ENCODE measurements around the gene TLR2.

Gene TLR2

DNA sequence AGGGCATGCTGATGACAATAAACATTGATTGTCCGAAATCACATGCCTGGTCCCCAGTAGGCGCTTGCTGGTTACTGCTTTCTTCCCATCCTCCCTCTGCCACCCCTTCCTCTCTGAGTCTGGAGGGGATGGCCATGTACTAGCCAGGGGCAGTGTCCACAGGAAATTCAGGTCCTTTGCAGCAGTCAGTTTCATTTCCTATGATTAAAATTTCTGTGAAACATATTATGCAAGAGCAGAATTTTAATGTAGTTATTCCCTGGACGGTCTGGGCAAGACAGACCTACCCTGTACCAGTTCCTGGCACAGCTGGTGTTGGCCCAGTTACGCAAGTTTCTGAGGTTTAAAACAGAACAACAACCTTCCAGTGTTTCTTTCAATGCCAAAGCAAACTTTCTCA is 28.2 kb upstream of the TLR2 start:
- no peaks in the 10 kb centered on the region for H3K27me3 ChIP-seq (ENCODE audit: insufficient read depth, low read length)
- no peak overlapping the region for H3K4me3 ChIP-seq (ENCODE audit: low read depth, low read length, poor library complexity, severe bottlenecking)
- H3K27ac ChIP-seq (ENCODE audit: low read depth, low read length, poor library complexity, severe bottlenecking), result no peak overlapping the region
- no peaks in the 10 kb centered on the region for H3K9me3 ChIP-seq (ENCODE audit: low read length)
- H3K9me2 ChIP-seq (ENCODE audit: low read depth, low read length), result no peaks in the 10 kb centered on the region
- TF ChIP-seq, protein P1, sequence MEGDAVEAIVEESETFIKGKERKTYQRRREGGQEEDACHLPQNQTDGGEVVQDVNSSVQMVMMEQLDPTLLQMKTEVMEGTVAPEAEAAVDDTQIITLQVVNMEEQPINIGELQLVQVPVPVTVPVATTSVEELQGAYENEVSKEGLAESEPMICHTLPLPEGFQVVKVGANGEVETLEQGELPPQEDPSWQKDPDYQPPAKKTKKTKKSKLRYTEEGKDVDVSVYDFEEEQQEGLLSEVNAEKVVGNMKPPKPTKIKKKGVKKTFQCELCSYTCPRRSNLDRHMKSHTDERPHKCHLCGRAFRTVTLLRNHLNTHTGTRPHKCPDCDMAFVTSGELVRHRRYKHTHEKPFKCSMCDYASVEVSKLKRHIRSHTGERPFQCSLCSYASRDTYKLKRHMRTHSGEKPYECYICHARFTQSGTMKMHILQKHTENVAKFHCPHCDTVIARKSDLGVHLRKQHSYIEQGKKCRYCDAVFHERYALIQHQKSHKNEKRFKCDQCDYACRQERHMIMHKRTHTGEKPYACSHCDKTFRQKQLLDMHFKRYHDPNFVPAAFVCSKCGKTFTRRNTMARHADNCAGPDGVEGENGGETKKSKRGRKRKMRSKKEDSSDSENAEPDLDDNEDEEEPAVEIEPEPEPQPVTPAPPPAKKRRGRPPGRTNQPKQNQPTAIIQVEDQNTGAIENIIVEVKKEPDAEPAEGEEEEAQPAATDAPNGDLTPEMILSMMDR (IDR thresholded peaks at IDR 0.05; ENCODE audit: low read length), result no peak
- TF ChIP-seq EZH2 (IDR thresholded peaks at IDR 0.05; ENCODE audit: borderline replicate concordance, low read length), result no peak
- no peaks in the 10 kb centered on the region for H4K20me1 ChIP-seq (ENCODE audit: insufficient read depth, low read length)
- no peak overlapping the region for H3K9ac ChIP-seq (ENCODE audit: low read length)
- H3K79me2 ChIP-seq (ENCODE audit: insufficient read depth, low read length), result no peaks in the 10 kb centered on the region
- H3K4me1 ChIP-seq (ENCODE audit: insufficient read depth, low read length, severe bottlenecking), result peaks cover 11% of the 10 kb centered on the region
- no peaks in the 10 kb centered on the region for H3K36me3 ChIP-seq (ENCODE audit: insufficient read depth, low read length)
- no peak overlapping the region for H2AFZ ChIP-seq (ENCODE audit: low read length)
- H3F3A ChIP-seq (ENCODE audit: insufficient read depth, low read length), result no peaks in the 10 kb centered on the region
- H3K4me2 ChIP-seq (ENCODE audit: low read length), result no peak overlapping the region

DNA sequence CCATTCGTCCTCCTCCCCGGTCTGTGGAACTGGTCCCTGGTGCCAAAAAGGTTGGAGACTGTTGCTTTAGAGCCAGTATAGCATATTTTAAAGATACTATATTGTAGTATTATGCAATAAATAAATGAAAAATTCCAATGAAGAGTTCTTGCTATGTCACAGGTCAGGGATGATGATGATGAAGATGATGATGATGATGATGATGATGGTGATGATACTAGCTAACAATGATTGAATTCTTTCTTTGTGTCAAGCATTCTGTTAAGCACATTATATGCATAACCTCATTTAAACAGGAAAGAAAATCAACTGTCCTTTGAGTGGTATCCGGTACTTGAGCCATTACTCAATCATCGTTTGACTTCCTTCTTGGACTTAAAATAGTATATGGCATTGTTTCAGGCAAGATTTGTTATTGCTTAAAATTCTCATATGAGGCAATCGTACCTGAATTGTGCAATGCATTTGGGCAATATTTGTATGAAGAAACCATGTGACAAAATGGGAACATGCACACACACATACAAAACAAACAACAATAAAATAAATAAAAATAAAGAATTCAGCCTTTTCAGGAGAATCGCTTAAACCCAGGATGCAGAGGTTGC is 22.8 kb upstream of the TLR2 start:
- H3K9me3 ChIP-seq (ENCODE audit: low read length), result no peaks in the 10 kb centered on the region
- H3K27ac ChIP-seq (ENCODE audit: low read depth, low read length, poor library complexity, severe bottlenecking), result no peak overlapping the region
- H3K4me3 ChIP-seq (ENCODE audit: low read depth, low read length, poor library complexity, severe bottlenecking), result no peak overlapping the region
- no peak for TF ChIP-seq EZH2 (IDR thresholded peaks at IDR 0.05; ENCODE audit: borderline replicate concordance, low read length)
- TF ChIP-seq, protein P1 (IDR thresholded peaks at IDR 0.05; ENCODE audit: low read length), result no peak
- no peak overlapping the region for H3K9ac ChIP-seq (ENCODE audit: low read length)
- H4K20me1 ChIP-seq (ENCODE audit: insufficient read depth, low read length), result no peaks in the 10 kb centered on the region
- no peaks in the 10 kb centered on the region for H3K36me3 ChIP-seq (ENCODE audit: insufficient read depth, low read length)
- H3K9me2 ChIP-seq (ENCODE audit: low read depth, low read length), result no peaks in the 10 kb centered on the region
- no peaks in the 10 kb centered on the region for H3K4me1 ChIP-seq (ENCODE audit: insufficient read depth, low read length, severe bottlenecking)
- H3F3A ChIP-seq (ENCODE audit: insufficient read depth, low read length), result no peaks in the 10 kb centered on the region
- H2AFZ ChIP-seq (ENCODE audit: low read length), result no peak overlapping the region
- H3K4me2 ChIP-seq (ENCODE audit: low read length), result no peak overlapping the region
- H3K79me2 ChIP-seq (ENCODE audit: insufficient read depth, low read length), result no peaks in the 10 kb centered on the region
- no peaks in the 10 kb centered on the region for H3K27me3 ChIP-seq (ENCODE audit: insufficient read depth, low read length)

DNA sequence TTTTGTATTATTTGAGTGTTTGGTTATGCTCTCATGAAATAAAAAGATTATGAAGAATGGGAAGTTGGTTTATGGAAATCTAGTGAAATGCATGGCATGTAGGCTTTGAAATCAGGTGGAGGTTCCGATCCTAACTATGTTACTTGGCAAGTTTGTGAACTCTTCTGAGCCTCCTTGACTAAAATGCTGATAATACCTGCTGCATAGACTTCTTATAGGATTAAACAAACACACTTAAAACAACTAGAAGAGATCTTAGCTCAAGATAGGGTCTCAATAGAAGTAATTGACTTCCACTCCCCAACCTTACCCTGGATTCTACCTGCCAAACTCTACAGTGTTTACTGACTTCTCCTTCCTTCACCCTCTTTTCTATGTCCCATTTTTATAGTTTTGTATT is 22.2 kb upstream of the TLR2 start:
- Histone ChIP-seq H3K4me2 (ENCODE audit: low read length) (no peak overlapping the region), H3K36me3 (ENCODE audit: insufficient read depth, low read length) (no peaks in the 10 kb centered on the region), H2AFZ (ENCODE audit: low read length) (no peak overlapping the region), H3K9ac (ENCODE audit: low read length) (no peak overlapping the region), H3K4me1 (ENCODE audit: insufficient read depth, low read length, severe bottlenecking) (no peaks in the 10 kb centered on the region), H3K79me2 (ENCODE audit: insufficient read depth, low read length) (no peaks in the 10 kb centered on the region), H3K9me3 (ENCODE audit: low read length) (no peaks in the 10 kb centered on the region), H3K27me3 (ENCODE audit: insufficient read depth, low read length) (no peaks in the 10 kb centered on the region), H3K27ac (ENCODE audit: low read depth, low read length, poor library complexity, severe bottlenecking) (no peak overlapping the region), H3K9me2 (ENCODE audit: low read depth, low read length) (no peaks in the 10 kb centered on the region), H3F3A (ENCODE audit: insufficient read depth, low read length) (no peaks in the 10 kb centered on the region), H3K4me3 (ENCODE audit: low read depth, low read length, poor library complexity, severe bottlenecking) (no peak overlapping the region), H4K20me1 (ENCODE audit: insufficient read depth, low read length) (no peaks in the 10 kb centered on the region)
- TF ChIP-seq, protein P1 (IDR thresholded peaks at IDR 0.05; ENCODE audit: low read length), result no peak
- TF ChIP-seq EZH2 (IDR thresholded peaks at IDR 0.05; ENCODE audit: borderline replicate concordance, low read length), result no peak
